ENCODE measurements around the gene S100A8. TPM values are rescaled to one million over a fixed set of nuclear protein-coding genes. Genes with fewer than 3 reads are reported as not detected.

S100A8 gene
- total and polyA plus RNA-seq, 2 donors, result 291 to 754 TPM

- Histone ChIP-seq H3K4me1 (ENCODE audit: control insufficient read depth in 2 of 2, insufficient read depth in 2 of 2, low read length in 2 of 2) (no peaks in the 10 kb centered on the region), H3K36me3 (ENCODE audit: control insufficient read depth in 2 of 2, insufficient read depth in 2 of 2, low read length in 1 of 2) (no peaks in the 10 kb centered on the region), H3K27me3 (ENCODE audit: control insufficient read depth in 2 of 2, insufficient read depth in 1 of 2, low read length in 1 of 2) (peaks cover 0 to 2% of the 10 kb centered on the region in 2 donors), H3K4me3 (ENCODE audit: low read length in 2 of 2) (no peak overlapping the region), H3K9me3 (ENCODE audit: control insufficient read depth in 2 of 2, insufficient read depth in 1 of 2, low read length in 1 of 2) (no peaks in the 10 kb centered on the region), H3K27ac (ENCODE audit: low read depth in 1 of 2, low read length in 1 of 2) (no peak overlapping the region)
- no peak for DNase-seq (ENCODE audit: low read depth in 6 of 9, low spot score in 9 of 9)
- WGBS, result 86% methylated on average over 19 of the region's 19 CpGs
Observed at GRCh38 chr1:153397051-153397923, 6.4 kb upstream of the S100A8 start.

DNA sequence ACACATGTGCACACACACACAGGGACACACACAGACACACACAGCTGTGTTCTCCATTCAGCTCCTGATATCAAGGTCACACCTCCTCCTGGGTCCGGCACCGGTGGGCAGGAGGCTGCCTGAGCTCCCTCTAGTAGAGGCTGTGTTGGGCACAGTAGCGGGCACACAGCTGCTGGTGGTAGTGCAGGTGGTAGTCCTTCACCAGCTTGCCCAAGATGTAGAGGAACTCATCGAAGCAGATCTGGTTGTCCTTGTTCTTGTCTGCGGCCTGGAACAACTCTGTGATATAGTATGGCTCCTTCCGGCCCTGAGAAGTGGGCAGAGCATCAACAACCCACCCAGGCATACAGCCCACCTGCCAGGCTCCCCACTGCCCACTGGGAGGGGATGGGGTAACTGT, 5.6 kb upstream of the S100A8 start:
- Histone ChIP-seq H3K4me1 (ENCODE audit: control insufficient read depth in 2 of 2, insufficient read depth in 2 of 2, low read length in 2 of 2) (no peaks in the 10 kb centered on the region), H3K27ac (ENCODE audit: low read depth in 1 of 2, low read length in 1 of 2) (no peak overlapping the region), H3K36me3 (ENCODE audit: control insufficient read depth in 2 of 2, insufficient read depth in 2 of 2, low read length in 1 of 2) (no peaks in the 10 kb centered on the region), H3K9me3 (ENCODE audit: control insufficient read depth in 2 of 2, insufficient read depth in 1 of 2, low read length in 1 of 2) (no peaks in the 10 kb centered on the region), H3K27me3 (ENCODE audit: control insufficient read depth in 2 of 2, insufficient read depth in 1 of 2, low read length in 1 of 2) (peaks cover 0 to 2% of the 10 kb centered on the region in 2 donors), H3K4me3 (ENCODE audit: low read length in 2 of 2) (no peak overlapping the region)
- no peak for DNase-seq (ENCODE audit: low read depth in 6 of 9, low spot score in 9 of 9)
- WGBS, result 93% methylated on average over 6 of the region's 6 CpGs

GRCh38 chr1:153395776-153396175, 4.9 kb upstream of the S100A8 start:
- no peak for DNase-seq (ENCODE audit: low read depth in 6 of 9, low spot score in 9 of 9)
- peaks cover 0 to 2% of the 10 kb centered on the region in 2 donors for H3K27me3 ChIP-seq (ENCODE audit: control insufficient read depth in 2 of 2, insufficient read depth in 1 of 2, low read length in 1 of 2)
- H3K36me3 ChIP-seq (ENCODE audit: control insufficient read depth in 2 of 2, insufficient read depth in 2 of 2, low read length in 1 of 2), result no peaks in the 10 kb centered on the region

DNA sequence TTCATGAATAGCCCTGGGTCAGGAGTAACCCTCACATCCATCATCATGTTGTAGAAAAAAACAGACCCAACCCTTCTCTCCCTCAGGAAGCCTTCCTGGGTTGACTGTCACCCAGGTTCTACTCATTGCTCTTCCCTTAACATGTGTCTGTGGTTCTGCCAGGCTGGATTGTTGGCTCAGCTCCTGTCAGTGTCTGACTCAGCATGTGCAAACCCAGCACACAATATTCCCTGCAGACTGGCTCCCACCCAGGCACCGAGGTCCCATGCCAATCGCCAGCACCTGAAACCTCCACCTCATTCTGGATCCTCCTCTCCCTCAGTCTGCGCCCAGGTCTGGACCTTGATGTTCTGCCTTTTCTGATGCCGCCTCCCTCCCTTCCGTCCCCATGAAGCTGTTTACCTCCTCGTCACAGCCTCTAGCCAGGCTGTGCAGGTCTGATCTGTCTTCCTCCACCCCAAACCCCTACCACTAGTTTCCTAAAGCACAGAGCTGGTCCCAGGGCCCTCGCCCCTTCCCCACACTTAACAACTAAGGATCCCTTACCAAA, 4.3 kb upstream of the S100A8 start:
- H3K27ac ChIP-seq (ENCODE audit: low read depth in 1 of 2, low read length in 1 of 2), result no peak overlapping the region
- H3K9me3 ChIP-seq (ENCODE audit: control insufficient read depth in 2 of 2, insufficient read depth in 1 of 2, low read length in 1 of 2), result no peaks in the 10 kb centered on the region
- H3K27me3 ChIP-seq (ENCODE audit: control insufficient read depth in 2 of 2, insufficient read depth in 1 of 2, low read length in 1 of 2), result peaks cover 0 to under 1% of the 10 kb centered on the region in 2 donors
- 94% methylated on average over 7 of the region's 7 CpGs for WGBS
- H3K4me3 ChIP-seq (ENCODE audit: low read length in 2 of 2), result no peak overlapping the region
- H3K4me1 ChIP-seq (ENCODE audit: control insufficient read depth in 2 of 2, insufficient read depth in 2 of 2, low read length in 2 of 2), result no peaks in the 10 kb centered on the region
- no peaks in the 10 kb centered on the region for H3K36me3 ChIP-seq (ENCODE audit: control insufficient read depth in 2 of 2, insufficient read depth in 2 of 2, low read length in 1 of 2)
- DNase-seq (ENCODE audit: low read depth in 6 of 9, low spot score in 9 of 9), result no peak

More at GRCh38 chr1:153395776-153396175, 4.9 kb upstream of the S100A8 start:
- Histone ChIP-seq H3K9me3 (ENCODE audit: control insufficient read depth in 2 of 2, insufficient read depth in 1 of 2, low read length in 1 of 2) (no peaks in the 10 kb centered on the region), H3K4me1 (ENCODE audit: control insufficient read depth in 2 of 2, insufficient read depth in 2 of 2, low read length in 2 of 2) (no peaks in the 10 kb centered on the region), H3K4me3 (ENCODE audit: low read length in 2 of 2) (no peak overlapping the region), H3K27ac (ENCODE audit: low read depth in 1 of 2, low read length in 1 of 2) (no peak overlapping the region)
- WGBS, result 93% methylated on average over 6 of the region's 6 CpGs

DNA sequence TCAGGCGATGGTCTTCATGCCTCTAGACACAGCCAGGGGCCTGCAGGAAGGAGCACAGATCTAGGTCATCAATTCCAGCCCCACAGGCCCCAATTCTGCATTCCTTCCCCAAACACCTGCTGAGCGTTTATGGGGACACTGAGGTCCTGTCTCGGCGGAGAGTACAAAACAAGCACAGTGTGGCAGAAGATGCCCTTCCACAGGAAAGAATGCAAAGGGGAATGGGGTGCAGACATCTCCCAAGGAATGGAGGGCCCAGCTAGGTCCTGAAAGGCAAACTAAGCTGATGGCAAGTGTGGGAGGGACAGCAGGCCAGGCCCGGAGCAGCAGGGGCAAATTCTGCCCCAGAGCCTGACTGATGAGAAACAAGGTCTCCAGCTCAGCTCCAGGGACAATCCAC, 3.5 kb upstream of the S100A8 start:
- no peak overlapping the region for H3K27ac ChIP-seq (ENCODE audit: low read depth in 1 of 2, low read length in 1 of 2)
- DNase-seq (ENCODE audit: low read depth in 6 of 9, low spot score in 9 of 9), result no peak
- H3K36me3 ChIP-seq (ENCODE audit: control insufficient read depth in 2 of 2, insufficient read depth in 2 of 2, low read length in 1 of 2), result no peaks in the 10 kb centered on the region
- H3K27me3 ChIP-seq (ENCODE audit: control insufficient read depth in 2 of 2, insufficient read depth in 1 of 2, low read length in 1 of 2), result no peaks in the 10 kb centered on the region
- no peak overlapping the region for H3K4me3 ChIP-seq (ENCODE audit: low read length in 2 of 2)
- WGBS, result 93% methylated on average over 5 of the region's 5 CpGs
- no peaks in the 10 kb centered on the region for H3K9me3 ChIP-seq (ENCODE audit: control insufficient read depth in 2 of 2, insufficient read depth in 1 of 2, low read length in 1 of 2)
- H3K4me1 ChIP-seq (ENCODE audit: control insufficient read depth in 2 of 2, insufficient read depth in 2 of 2, low read length in 2 of 2), result no peaks in the 10 kb centered on the region

DNA sequence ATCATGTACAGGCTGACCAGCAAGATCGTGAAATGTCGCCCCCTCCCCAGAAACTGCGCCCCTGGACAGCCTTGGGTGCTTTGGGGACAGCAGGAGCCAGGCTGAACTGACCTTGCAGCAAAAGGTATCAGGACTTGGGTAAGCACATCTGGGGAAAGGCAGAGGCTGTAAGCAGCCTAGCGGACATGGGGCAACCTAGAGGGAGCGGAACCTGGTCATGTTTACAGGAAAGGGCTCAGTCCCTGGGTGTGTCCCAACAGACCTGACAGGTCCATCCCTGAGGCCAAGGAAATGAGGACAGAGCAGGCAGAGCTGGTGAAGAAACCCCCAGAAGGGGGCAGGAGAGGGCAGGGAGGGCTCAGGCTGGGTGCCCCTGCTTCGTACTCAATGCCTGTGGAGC, 3.1 kb upstream of the S100A8 start:
- Histone ChIP-seq H3K27ac (ENCODE audit: low read depth in 1 of 2, low read length in 1 of 2) (no peak overlapping the region), H3K4me1 (ENCODE audit: control insufficient read depth in 2 of 2, insufficient read depth in 2 of 2, low read length in 2 of 2) (no peaks in the 10 kb centered on the region), H3K27me3 (ENCODE audit: control insufficient read depth in 2 of 2, insufficient read depth in 1 of 2, low read length in 1 of 2) (no peaks in the 10 kb centered on the region), H3K9me3 (ENCODE audit: control insufficient read depth in 2 of 2, insufficient read depth in 1 of 2, low read length in 1 of 2) (no peaks in the 10 kb centered on the region), H3K36me3 (ENCODE audit: control insufficient read depth in 2 of 2, insufficient read depth in 2 of 2, low read length in 1 of 2) (no peaks in the 10 kb centered on the region), H3K4me3 (ENCODE audit: low read length in 2 of 2) (no peak overlapping the region)
- no peak for DNase-seq (ENCODE audit: low read depth in 6 of 9, low spot score in 9 of 9)
- WGBS, result 96% methylated on average over 6 of the region's 6 CpGs

GRCh38 chr1:153392822-153393221, 1.9 kb upstream of the S100A8 start:
- DNase-seq (ENCODE audit: low read depth in 6 of 9, low spot score in 9 of 9), result no peak
- Histone ChIP-seq H3K27ac (ENCODE audit: low read depth in 1 of 2, low read length in 1 of 2) (no peak overlapping the region), H3K36me3 (ENCODE audit: control insufficient read depth in 2 of 2, insufficient read depth in 2 of 2, low read length in 1 of 2) (no peaks in the 10 kb centered on the region), H3K9me3 (ENCODE audit: control insufficient read depth in 2 of 2, insufficient read depth in 1 of 2, low read length in 1 of 2) (no peaks in the 10 kb centered on the region), H3K27me3 (ENCODE audit: control insufficient read depth in 2 of 2, insufficient read depth in 1 of 2, low read length in 1 of 2) (no peaks in the 10 kb centered on the region), H3K4me3 (ENCODE audit: low read length in 2 of 2) (no peak overlapping the region), H3K4me1 (ENCODE audit: control insufficient read depth in 2 of 2, insufficient read depth in 2 of 2, low read length in 2 of 2) (no peaks in the 10 kb centered on the region)
- WGBS, result 94% methylated on average over 3 of the region's 3 CpGs

- DNase-seq (ENCODE audit: low read depth in 6 of 9, low spot score in 9 of 9), result no peak
- Histone ChIP-seq H3K27ac (ENCODE audit: low read depth in 1 of 2, low read length in 1 of 2) (no peak overlapping the region), H3K36me3 (ENCODE audit: control insufficient read depth in 2 of 2, insufficient read depth in 2 of 2, low read length in 1 of 2) (no peaks in the 10 kb centered on the region), H3K4me3 (ENCODE audit: low read length in 2 of 2) (no peak overlapping the region), H3K4me1 (ENCODE audit: control insufficient read depth in 2 of 2, insufficient read depth in 2 of 2, low read length in 2 of 2) (no peaks in the 10 kb centered on the region), H3K27me3 (ENCODE audit: control insufficient read depth in 2 of 2, insufficient read depth in 1 of 2, low read length in 1 of 2) (no peaks in the 10 kb centered on the region), H3K9me3 (ENCODE audit: control insufficient read depth in 2 of 2, insufficient read depth in 1 of 2, low read length in 1 of 2) (no peaks in the 10 kb centered on the region)
- whole genome bisulfite sequencing, result 91% methylated on average over 3 of the region's 3 CpGs
Observed at GRCh38 chr1:153392258-153392657, 1.4 kb upstream of the S100A8 start.

GRCh38 chr1:153389973-153390879, 647 bp downstream of the S100A8 start:
- no peak overlapping the region for H3K4me3 ChIP-seq (ENCODE audit: low read length in 2 of 2)
- no peaks in the 10 kb centered on the region for H3K27me3 ChIP-seq (ENCODE audit: control insufficient read depth in 2 of 2, insufficient read depth in 1 of 2, low read length in 1 of 2)
- H3K9me3 ChIP-seq (ENCODE audit: control insufficient read depth in 2 of 2, insufficient read depth in 1 of 2, low read length in 1 of 2), result no peaks in the 10 kb centered on the region
- H3K4me1 ChIP-seq (ENCODE audit: control insufficient read depth in 2 of 2, insufficient read depth in 2 of 2, low read length in 2 of 2), result no peaks in the 10 kb centered on the region
- H3K27ac ChIP-seq (ENCODE audit: low read depth in 1 of 2, low read length in 1 of 2), result no peak overlapping the region
- 78% methylated on average over 17 of the region's 17 CpGs for WGBS
- no peaks in the 10 kb centered on the region for H3K36me3 ChIP-seq (ENCODE audit: control insufficient read depth in 2 of 2, insufficient read depth in 2 of 2, low read length in 1 of 2)
- no peak for DNase-seq (ENCODE audit: low read depth in 6 of 9, low spot score in 9 of 9)
